Measurements from ENCODE around the gene MLC1.

Gene MLC1

DNA sequence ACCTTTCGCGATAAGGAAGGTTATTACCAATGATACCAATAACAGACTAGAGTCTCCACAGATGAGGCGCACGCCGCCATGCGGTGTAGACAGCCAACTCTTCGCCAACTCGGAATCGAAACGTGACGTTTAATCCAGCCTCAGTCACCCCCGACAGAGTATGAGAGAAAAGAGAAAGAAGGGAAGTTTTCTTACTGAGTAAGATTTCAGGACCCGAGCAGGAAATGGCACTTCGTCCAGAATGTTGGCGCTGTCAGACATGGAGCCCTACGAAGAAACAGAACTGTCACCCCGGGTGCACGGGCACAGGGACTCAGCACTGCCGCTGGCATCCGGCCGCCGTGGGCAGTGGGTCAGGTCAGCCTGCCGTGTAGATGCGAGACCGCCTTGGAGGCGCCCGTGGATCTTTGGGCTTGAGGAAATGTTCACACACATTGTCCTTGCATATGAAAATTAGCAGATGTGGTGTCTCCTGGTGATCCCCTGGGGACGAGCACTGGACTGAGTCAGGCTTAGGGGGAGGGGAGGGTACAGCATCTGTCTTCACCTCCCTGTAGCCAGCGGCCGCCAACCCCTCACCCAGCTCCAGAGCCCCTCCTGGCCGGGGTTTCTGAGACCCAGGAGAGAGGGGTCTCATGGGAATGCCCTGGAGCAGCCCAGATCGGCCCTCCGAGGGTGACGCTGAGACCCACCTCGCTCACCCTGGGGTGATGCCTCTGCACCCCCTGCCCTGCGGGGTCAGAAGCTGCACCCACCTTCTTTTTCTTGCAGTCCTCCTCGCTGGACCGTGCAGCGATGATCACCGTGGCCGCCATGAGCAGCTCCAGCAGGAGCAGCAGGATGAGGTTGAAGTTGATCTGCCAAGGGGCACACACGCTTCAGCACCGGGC lies 8.3 kb downstream of the MLC1 start:
- DNase-seq (ENCODE audit: low spot score): no peak

DNA sequence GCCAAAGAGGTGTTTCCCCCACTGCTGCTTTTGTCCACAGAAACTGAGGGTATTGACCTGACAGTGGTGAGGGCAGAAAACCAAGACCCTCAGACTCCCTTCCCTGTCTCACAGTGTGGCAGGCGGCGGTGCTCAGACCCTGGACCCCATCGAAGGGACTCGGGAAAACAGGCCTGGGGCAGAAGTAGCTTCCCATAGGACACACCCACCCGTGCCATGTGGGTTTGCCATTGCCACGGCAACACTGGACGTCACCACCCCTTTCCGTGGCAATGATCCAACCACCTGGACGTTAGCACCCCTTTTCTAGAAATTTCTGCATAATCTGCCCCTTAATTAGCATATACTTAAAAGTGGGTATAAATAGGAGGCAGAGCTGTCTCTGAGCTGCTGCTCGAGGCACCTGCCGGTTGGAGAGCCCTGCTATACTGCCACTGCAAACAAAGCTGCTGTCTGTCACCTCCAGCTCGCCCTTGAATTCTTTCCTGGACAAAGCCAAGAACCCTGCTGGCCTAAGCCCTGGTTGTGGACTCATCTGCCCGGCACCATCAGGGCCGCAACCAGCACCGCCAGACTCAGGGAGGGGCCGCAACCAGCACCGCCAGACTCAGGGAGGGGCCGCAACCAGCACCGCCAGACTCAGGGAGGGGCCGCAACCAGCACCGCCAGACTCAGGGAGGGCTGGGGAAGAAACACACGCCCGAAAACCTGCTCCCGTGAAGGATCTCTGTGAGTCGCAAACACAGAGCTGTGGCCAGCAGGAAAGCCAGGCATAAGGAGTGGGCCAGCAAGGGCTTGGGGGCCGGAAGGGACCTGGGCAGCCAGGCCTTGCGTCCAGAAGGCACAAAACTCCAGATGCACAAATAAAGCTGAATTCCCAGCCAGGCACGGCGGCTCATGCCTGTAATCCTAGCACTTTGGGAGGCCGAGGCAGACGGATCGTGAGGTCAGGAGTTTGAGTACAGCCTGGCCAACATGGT lies 10.4 kb downstream of the MLC1 start:
- DNase-seq (ENCODE audit: low spot score): no peak

DNA sequence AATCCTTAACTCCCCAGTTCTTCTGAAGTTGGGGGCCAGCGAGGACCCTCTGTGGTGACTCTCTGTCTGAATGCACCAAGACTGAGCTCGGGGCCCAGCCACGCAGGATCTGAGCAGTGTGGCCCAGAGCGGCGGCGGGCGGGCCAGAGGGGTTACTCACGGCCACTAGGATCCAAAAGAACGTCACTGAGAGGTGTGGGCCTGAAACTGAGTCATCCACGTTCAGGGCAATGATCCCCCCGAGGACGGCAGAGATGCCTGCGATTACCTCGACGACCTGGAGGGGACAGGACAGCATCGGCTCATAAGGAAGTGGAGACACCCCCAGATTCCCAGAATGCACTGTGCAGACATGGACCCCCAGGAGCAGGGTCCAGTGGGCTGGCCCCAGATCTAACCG lies 11.2 kb downstream of the MLC1 start:
- no peak for DNase-seq (ENCODE audit: low spot score)

DNA sequence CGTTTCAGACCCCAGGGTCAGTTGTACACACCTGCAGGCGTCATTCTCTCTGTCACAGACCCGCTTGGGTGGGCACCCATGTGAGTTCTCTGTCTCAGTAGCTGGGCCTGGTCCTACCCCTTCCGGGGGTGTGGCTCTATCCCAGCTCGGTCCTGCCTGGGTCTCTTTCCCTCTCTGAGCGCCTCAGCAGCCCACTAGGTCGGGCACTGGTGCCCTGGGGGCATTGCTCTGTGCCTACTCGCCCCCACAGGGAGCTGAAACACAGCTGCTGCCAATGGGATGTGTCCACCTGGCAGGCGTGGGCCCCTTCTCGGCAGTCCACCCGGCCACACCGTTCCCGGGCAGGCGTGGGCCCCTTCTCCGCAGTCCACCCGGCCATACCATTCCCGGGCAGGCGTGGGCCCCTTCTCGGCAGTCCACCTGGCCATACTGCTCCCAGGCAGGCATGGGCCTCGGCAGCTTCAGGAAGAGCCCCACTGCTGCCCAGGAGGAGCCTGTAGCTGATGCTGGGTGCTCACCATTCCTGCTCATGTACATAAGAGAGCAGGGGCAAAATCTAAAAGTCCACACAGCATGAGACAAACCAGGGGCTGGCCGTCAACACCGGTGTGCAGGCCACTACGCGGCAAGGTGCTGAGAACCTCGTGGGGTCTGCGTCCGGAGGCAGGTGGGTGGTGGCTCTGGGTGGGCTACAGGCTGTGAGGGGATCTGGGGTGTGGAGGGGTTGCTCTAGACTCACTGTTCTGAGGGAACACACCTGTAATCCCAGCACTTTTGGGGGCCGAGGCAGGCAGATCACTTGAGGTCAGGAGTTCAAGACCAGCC lies 12.3 kb downstream of the MLC1 start:
- DNase-seq (ENCODE audit: low spot score): no peak

DNA sequence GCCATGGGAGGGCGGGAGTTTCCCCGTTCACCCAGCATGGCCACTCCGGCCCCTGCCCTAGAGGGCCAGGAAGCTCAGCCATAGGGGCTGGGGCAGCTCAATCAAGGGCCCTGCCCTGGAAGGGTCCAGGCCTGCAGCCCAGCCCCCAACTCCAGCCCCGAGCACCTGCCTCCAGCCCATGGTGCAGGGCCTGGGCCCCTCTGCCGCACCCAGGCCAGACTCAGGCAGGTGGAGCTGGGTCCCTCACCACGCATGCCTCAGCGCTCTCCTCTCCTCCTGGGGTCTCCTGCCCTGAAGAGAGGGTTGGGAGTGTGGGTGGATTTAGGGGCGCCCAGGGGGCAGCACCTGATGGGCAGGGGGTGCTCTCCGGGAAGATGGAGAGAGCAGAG lies 13.1 kb downstream of the MLC1 start:
- DNase-seq (ENCODE audit: low spot score): no peak

DNA sequence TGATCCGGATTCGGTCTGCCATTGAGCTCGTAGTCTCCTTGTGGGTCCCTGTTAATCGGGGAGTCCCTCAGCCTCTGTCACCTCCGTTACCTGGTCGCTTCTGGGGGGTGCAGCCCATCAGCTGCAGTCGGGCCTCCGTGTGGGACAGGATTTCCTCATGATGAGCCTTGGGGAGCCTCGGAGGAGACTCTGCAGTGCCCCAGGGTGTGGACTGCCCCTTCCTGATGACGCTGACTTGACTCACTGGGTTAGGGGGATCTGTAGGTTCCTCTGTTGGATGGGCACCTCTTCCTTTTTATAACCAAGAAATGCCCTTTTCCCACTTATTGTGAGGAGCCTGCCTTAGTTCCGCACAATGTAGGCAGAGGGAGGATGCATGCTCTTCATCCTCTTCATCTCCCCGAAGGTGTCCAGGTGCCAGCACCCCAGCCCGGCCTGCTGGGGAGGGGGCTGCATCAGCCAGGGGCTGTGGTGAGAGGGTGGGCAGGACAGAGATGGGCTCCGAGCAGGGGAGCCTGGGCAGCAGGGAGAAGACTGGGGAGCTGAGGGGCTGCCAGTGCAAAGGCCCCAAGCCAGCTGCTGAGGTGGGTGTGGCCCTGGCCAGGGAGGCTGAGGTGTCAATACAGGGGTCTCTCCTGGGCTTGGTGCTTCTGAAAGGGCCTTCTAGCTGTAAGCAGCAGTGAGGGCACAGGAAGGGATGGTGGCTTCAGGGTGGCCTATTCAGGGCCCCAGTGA lies 13.6 kb downstream of the MLC1 start:
- no peak for DNase-seq (ENCODE audit: low spot score)

DNA sequence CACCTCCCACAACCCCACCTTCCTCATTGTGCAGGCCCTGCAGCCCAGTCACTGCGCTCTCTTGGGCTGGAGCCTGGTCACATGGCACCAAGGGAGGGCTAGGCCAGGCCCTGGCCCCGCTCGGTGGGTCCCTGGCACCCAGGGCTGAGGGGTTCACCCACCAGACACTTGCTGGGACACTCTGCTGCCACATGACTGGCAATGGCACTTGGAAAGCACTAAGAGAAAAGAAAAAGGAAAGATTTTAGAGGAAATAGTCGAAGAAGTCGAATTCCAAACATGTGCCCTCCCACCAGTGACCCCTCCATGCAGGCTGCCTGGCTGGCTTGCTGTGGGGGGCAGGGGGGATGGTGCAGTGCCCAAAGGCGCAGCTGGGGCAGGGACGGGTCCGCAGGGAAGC lies 14.9 kb downstream of the MLC1 start:
- DNase-seq (ENCODE audit: low spot score): no peak

DNA sequence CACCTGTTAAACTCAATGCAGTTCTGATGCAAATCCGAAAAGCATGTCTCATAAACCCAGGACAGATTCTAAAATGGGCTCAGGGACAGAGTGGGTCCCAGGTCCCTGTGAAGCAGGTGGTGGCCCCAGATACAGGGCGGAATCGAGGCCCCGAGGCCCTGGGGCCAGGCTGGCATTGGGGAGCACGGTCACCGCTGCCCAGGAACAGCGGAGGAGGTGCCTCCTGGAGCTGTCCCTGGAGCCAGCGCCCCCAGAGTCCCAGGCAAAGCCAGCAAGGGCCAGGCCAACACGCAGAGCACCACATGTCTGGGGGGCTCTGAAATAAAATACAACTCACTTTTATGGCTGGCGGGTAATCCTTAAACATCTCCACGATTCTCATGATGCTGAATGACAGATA lies 17.1 kb downstream of the MLC1 start:
- no peak for DNase-seq (ENCODE audit: low spot score)

DNA sequence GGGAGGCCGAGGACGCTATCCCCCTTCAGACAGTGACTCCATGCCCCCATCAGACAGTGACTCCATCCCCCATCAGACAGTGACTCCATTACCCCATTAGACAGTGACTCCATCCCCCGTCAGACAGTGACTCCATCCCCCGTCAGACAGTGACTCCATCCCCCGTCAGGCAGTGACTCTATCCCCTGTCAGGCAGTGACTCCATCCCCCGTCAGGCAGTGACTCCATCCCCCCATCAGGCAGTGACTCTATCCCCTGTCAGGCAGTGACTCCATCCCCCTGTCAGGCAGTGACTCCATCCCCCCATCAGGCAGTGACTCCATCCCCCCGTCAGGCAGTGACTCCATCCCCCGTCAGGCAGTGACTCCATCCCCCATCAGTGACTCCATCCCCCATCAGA lies 18.0 kb downstream of the MLC1 start:
- no peak for DNase-seq (ENCODE audit: low spot score)

DNA sequence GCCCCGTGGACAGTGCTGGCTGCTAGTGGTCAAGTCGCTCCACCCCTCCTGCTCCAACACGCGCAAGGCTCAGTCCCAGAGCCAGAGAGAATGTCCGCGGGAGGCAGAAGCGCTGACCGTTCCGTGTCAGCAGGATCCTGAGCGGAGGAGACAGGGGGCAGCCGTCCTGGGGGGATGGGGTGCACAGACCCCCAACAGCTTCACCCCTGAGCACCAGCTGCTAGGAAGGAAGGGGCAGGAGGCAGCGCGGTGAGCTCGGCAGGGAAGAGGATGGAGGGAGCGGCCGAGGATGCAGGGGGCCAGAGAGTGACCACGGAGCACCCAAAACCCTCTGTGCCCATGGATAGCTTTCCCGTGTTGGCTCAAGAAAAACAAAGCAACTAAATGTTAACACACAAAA lies 20.8 kb downstream of the MLC1 start:
- no peak for DNase-seq (ENCODE audit: low spot score)

DNA sequence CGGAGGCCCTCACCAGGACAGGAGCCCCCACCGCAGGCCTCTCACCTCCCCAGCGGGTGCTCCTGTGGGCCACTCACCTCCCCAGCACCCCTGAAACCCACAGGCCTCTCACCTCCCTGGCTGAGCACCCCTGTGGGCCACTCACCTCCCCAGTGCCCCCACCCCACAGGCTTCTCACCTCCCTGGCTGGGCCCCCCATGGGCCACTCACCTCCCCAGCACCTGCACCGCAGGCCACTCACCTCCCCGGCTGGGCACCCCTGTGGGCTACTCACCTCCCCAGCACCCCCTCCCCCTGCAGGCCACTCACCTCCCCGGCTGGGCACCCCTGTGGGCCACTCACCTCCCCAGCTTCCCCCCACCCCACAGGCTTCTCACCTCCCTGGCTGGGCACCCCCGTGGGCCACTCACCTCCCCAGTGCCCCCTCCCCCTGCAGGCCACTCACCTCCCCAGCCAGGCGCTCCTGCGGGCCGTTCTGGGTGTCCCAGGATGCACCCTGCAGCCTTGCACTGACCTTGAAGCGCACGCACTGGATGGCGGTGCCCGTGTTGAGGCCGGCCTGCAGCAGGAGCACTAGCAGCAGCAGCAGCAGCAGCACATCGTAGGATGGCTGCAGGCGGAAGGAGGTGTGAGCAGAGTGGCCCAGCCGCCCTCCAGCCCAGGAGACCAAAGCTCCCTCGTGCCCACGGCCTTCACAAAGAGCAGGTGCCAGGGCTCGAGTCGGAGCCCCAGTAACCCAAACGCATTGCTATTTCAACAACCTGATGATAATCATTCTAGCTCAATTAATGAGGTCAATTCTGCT lies 21.4 kb downstream of the MLC1 start:
- no peak for DNase-seq (ENCODE audit: low spot score)

DNA sequence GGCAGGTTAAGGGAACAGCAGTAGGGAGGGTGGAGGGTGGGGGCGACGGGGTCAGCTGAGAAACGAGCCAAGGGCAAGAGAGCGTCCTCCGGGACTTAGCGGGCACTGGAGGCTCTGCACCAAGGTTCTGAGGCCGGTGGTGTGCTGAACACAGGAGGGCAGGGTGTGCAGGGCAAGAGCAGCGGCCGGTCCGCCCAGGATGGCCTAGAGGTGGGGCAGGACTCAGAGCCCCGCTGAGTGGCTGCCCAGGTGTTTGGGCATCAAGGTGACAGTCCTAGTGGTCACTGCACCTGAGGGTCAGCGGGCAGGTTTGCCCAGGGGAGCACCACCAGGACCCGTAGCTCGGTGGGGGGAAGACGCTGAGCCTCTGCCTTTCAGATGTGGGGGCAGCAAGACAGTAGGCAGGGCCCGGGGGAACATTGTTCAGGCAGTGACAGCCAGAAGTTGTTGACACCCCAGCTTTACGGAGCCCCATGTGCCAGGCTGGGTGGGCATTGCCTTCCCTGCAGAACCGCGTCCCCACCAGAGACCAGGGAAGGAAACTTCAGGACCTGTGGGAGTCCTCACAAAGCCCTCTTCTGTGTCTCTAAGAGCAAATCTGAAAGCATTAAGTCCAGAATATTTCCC lies 22.6 kb downstream of the MLC1 start:
- DNase-seq (ENCODE audit: low spot score): no peak

DNA sequence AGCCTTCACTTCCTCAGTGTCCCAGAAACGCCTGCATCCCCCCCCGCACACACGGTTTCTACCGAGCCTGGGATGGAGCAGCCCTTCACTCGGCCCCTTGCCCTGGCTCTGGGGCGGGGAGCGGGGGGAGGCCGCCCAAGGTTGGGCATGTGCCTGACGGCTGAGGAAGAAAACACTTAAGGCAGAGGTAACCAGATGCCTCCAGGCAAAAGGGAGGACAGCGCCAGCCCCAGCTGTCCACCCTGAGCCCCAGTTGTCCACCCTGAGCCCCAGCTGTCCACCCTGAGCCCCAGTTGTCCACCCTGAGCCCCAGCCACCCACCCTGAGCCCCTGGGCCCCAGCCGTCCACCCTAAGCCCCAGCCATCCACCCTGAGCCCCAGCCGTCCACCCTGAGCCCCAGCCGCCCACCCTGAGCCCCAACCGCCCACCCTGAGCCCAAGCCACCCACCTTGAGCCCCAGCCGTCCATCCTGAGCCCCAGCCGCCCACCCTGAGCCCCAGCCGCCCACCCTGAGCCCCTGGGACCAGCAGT lies 23.3 kb downstream of the MLC1 start:
- DNase-seq (ENCODE audit: low spot score): no peak

DNA sequence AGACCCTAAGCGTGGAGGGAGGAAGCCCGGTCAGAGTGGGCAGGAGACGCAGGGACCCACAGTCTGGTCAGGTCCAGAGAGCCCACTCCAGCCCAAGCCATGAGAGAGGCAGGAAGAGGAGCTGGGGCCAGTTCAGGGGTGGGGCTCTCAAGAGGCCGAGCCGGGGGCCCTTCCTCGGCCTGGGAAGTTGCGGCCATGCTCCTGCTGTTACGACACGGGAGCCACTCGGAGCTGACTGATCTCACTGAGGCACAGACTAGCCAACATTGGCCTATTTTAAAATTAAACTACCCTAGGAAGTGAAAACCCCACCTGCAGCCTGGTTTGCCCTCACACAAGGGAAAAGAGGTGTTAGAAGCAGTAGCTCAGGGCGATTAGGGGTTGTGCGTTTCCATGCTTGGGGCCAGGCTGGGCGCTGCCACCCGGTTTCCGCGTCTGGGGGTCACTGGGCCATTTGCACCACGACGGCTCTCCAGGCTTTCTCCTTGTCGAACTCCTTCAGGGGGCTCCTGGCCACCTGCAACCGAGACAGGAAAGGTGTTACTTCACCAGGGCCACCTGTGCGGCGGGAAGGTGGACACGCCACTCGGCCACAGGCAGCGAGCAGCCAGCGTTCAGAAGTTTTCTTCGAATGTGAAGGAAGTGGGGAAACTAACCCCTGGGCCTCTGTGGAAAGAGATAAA lies 23.9 kb downstream of the MLC1 start:
- DNase-seq (ENCODE audit: low spot score): no peak

DNA sequence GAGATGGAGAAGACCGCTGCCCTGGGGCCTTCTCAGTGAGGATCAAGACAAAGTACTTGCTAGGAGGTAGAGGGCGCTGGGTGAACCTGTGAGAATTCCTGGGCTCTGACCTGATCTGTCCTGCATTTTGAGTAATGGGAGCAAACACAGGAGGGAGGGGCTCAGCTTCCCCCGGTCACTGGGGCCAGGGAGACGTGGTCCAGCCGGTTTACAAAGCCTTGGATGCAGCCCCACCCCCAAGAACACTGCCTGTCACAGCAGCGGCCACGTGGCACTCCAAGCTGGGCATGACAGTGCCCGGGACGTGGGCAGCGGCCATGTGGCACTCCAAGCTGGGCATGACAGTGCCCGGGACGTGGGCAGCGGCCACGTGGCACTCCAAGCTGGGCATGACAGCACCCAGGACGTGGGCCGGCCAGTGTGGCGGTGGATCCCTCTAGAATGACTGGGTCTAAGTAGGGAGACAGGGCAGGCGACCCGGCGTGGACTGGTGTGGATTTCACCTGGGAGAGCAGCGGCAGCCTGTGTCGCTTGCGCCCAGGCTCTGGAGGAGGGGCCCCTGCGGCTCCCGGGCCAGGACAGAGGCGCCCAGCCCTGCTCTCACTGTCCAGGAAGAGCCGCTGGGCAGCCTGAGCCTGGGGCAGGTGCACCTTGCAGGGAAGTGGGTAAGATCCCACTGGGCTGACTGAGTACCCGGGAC lies 24.6 kb downstream of the MLC1 start:
- DNase-seq (ENCODE audit: low spot score): no peak

DNA sequence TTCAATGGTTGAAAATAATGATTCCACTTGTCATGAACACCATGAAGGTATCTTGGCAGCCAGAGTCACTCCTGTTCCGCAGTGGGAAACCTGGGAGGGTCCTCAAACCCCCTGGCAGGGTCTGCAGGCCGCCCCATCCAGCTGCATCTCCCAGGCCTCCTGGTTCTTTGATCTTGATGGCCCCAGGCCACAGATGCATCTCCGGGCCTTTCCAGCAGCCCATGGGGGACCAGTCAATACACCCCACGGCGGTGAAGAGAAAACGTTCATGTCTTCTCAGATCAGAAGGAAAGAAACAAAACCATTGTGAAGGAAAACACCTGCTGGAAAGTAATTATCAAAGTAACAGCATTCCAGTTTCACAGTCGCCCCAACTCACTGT lies 25.4 kb downstream of the MLC1 start:
- no peak for DNase-seq (ENCODE audit: low spot score)

DNA sequence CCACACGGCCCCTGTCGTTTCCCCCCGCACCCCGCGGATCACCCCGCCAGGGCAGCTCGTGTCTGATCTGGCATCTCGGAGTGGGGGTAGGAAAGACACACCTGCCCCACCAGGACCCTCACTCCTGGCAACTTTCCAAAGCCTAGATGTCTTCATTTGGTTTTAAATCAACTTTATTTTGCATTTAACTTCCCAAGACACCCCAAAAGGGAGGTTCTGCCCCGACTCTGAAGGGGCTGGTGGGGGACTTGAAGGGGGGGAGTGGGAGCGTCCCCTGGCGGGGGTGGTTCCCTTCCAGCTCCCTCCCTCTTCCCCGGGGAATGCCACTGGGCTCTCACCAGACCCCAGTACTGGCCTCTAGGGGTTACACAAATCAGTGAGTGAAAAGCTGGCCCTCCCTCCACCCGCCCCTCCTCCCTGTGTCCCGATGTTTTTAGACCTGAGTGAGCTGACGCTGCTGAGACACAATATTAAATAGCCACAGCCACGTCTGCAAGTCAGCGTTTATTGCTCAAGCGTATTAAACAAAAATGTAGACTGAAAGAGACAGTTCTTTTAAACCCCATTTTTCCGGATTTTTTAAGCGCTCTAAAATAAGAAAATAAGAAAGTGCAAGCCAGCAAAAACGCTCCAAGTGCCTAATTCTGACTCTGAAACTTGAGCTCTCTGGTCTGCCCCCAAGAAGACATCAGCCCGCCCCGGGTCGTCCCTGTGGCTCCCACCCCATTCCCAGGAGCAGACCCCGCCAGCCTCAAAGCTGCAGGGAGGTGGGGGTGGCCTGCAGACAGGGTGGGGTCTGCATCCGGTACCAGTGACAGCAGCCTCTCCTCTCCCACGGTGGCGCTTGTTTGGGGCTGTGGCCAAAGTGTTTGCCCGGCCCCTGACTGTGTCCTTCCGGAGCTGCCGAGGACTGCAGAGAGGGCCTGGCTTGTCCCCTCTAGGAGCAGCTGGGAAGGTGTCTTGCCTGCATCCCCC lies 26.0 kb downstream of the MLC1 start:
- no peak for DNase-seq (ENCODE audit: low spot score)

Data from SW480 (cell line).